ENCODE data around the gene KCND3. TPM values are rescaled to one million over a fixed set of nuclear protein-coding genes. Genes with fewer than 3 reads are reported as not detected.

The KCND3 gene
- polyA plus RNA-seq, 1 donor from 2014 or later = 7.8 TPM

- Histone ChIP-seq H3K36me3 (ENCODE audit: insufficient read depth, low read length) (no peaks in the 10 kb centered on the region), H3K9me2 (ENCODE audit: insufficient read depth, low read length) (no peaks in the 10 kb centered on the region), H3K27me3 (ENCODE audit: insufficient read depth, low read depth, low read length) (no peaks in the 10 kb centered on the region), H2AFZ (ENCODE audit: low read depth, low read length) (no peak overlapping the region), H3K9me3 (ENCODE audit: low read length) (no peaks in the 10 kb centered on the region), H3K4me2 (ENCODE audit: low read length) (no peak overlapping the region), H3F3A (ENCODE audit: insufficient read depth, low read length, poor library complexity, severe bottlenecking) (no peaks in the 10 kb centered on the region), H3K79me2 (replicated peaks; ENCODE audit: insufficient read depth, low read length) (no peaks in the 10 kb centered on the region), H3K4me3 (ENCODE audit: low read length) (no peak overlapping the region), H4K20me1 (ENCODE audit: insufficient read depth) (no peaks in the 10 kb centered on the region), H3K27ac (ENCODE audit: low read length) (peak overlapping the region; percentile 32), H3K9ac (ENCODE audit: low read length) (no peak overlapping the region)
- TF ChIP-seq MXI1 (conservative IDR thresholded peaks at IDR 0.05; ENCODE audit: poor library complexity, severe bottlenecking) (no peak), POLR2AphosphoS5 (IDR thresholded peaks at IDR 0.05) (peak; percentile 54), RAD21 (conservative IDR thresholded peaks at IDR 0.05) (no peak)
- TF ChIP-seq, protein P1, sequence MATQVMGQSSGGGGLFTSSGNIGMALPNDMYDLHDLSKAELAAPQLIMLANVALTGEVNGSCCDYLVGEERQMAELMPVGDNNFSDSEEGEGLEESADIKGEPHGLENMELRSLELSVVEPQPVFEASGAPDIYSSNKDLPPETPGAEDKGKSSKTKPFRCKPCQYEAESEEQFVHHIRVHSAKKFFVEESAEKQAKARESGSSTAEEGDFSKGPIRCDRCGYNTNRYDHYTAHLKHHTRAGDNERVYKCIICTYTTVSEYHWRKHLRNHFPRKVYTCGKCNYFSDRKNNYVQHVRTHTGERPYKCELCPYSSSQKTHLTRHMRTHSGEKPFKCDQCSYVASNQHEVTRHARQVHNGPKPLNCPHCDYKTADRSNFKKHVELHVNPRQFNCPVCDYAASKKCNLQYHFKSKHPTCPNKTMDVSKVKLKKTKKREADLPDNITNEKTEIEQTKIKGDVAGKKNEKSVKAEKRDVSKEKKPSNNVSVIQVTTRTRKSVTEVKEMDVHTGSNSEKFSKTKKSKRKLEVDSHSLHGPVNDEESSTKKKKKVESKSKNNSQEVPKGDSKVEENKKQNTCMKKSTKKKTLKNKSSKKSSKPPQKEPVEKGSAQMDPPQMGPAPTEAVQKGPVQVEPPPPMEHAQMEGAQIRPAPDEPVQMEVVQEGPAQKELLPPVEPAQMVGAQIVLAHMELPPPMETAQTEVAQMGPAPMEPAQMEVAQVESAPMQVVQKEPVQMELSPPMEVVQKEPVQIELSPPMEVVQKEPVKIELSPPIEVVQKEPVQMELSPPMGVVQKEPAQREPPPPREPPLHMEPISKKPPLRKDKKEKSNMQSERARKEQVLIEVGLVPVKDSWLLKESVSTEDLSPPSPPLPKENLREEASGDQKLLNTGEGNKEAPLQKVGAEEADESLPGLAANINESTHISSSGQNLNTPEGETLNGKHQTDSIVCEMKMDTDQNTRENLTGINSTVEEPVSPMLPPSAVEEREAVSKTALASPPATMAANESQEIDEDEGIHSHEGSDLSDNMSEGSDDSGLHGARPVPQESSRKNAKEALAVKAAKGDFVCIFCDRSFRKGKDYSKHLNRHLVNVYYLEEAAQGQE (IDR thresholded peaks at IDR 0.05; ENCODE audit: borderline replicate concordance) = peak; percentile 18
- TF ChIP-seq, protein P2, sequence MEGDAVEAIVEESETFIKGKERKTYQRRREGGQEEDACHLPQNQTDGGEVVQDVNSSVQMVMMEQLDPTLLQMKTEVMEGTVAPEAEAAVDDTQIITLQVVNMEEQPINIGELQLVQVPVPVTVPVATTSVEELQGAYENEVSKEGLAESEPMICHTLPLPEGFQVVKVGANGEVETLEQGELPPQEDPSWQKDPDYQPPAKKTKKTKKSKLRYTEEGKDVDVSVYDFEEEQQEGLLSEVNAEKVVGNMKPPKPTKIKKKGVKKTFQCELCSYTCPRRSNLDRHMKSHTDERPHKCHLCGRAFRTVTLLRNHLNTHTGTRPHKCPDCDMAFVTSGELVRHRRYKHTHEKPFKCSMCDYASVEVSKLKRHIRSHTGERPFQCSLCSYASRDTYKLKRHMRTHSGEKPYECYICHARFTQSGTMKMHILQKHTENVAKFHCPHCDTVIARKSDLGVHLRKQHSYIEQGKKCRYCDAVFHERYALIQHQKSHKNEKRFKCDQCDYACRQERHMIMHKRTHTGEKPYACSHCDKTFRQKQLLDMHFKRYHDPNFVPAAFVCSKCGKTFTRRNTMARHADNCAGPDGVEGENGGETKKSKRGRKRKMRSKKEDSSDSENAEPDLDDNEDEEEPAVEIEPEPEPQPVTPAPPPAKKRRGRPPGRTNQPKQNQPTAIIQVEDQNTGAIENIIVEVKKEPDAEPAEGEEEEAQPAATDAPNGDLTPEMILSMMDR (IDR thresholded peaks at IDR 0.05; ENCODE audit: poor library complexity, severe bottlenecking) = no peak
Measured at GRCh38 chr1:111870181-111870580, 119.3 kb downstream of the KCND3 start.

GRCh38 chr1:111867868-111868440, 121.5 kb downstream of the KCND3 start:
- Histone ChIP-seq H3K9me2 (ENCODE audit: insufficient read depth, low read length) (no peaks in the 10 kb centered on the region), H3K27me3 (ENCODE audit: insufficient read depth, low read depth, low read length) (no peaks in the 10 kb centered on the region), H4K20me1 (ENCODE audit: insufficient read depth) (no peaks in the 10 kb centered on the region), H3K36me3 (ENCODE audit: insufficient read depth, low read length) (no peaks in the 10 kb centered on the region), H3K4me3 (ENCODE audit: low read length) (no peak overlapping the region), H3K4me2 (ENCODE audit: low read length) (no peak overlapping the region), H2AFZ (ENCODE audit: low read depth, low read length) (no peak overlapping the region), H3K9me3 (ENCODE audit: low read length) (no peaks in the 10 kb centered on the region), H3K79me2 (replicated peaks; ENCODE audit: insufficient read depth, low read length) (no peaks in the 10 kb centered on the region), H3K27ac (ENCODE audit: low read length) (no peak overlapping the region), H3K9ac (ENCODE audit: low read length) (no peak overlapping the region), H3F3A (ENCODE audit: insufficient read depth, low read length, poor library complexity, severe bottlenecking) (no peaks in the 10 kb centered on the region)
- TF ChIP-seq, protein P2 (IDR thresholded peaks at IDR 0.05; ENCODE audit: poor library complexity, severe bottlenecking) = no peak
- TF ChIP-seq POLR2AphosphoS5 (IDR thresholded peaks at IDR 0.05) (no peak), TAF1 (IDR thresholded peaks at IDR 0.05; ENCODE audit: low read depth) (no peak), EP300 (conservative IDR thresholded peaks at IDR 0.05; ENCODE audit: poor library complexity, severe bottlenecking) (no peak), SMC3 (conservative IDR thresholded peaks at IDR 0.05; ENCODE audit: poor library complexity) (no peak), MXI1 (conservative IDR thresholded peaks at IDR 0.05; ENCODE audit: poor library complexity, severe bottlenecking) (no peak), RAD21 (conservative IDR thresholded peaks at IDR 0.05) (no peak), EZH2 (IDR thresholded peaks at IDR 0.05; ENCODE audit: borderline replicate concordance, insufficient read depth, low read length, poor library complexity, severe bottlenecking) (no peak)
- TF ChIP-seq, protein P1 (IDR thresholded peaks at IDR 0.05; ENCODE audit: borderline replicate concordance) = no peak
